Fibroblast of skin of right biceps (primary cell): ENCODE measurements around the gene ZFP82.

Source experiments
- DNase-seq: peaks from one replicate; pipeline ENCODE4 v3.0.0-alpha.2; 2013

ZFP82 gene

GRCh38 chr19:36371886-36372285 lies 46.6 kb downstream of the ZFP82 start:
- no peak for DNase-seq

- no peak for DNase-seq
Measured at GRCh38 chr19:36363845-36364244, 54.6 kb downstream of the ZFP82 start.
